ENCODE measurements around the gene GPR160.

GRCh38 chr3:170075441-170076091 lies 37.8 kb downstream of the GPR160 start:
- no peak for TF ChIP-seq CTCF (IDR thresholded peaks at IDR 0.05)
- TF ChIP-seq POLR2A (IDR thresholded peaks at IDR 0.05), result no peak
- TF ChIP-seq POLR2AphosphoS5 (IDR thresholded peaks at IDR 0.05), result no peak
